Mucosa of descending colon (tissue), 3 donors: ENCODE data around the gene COMMD4. TPM values are rescaled to one million over a fixed set of nuclear protein-coding genes. Genes with fewer than 3 reads are reported as not detected.

Experiments used
- ATAC-seq: fragments of 200-7000 bp; cut with Tn5 transposase; one replicate; pipeline ENCODE4 v1.9.1; 2020; ENCODE audit warnings: mild to moderate bottlenecking, moderate library complexity
- DNase-seq, 3 donors: peaks; one replicate each; pipeline ENCODE4 v3.0.0-alpha.2; 2020
- H3K36me3 ChIP-seq: fragments of 200-600 bp; one replicate; pipeline ENCODE4 v1.8.0; 2021; ENCODE audit warnings: low read depth, mild to moderate bottlenecking
- H3K4me1 ChIP-seq: fragments of 200-600 bp; one replicate; pipeline ENCODE4 v1.8.0; 2021; ENCODE audit warnings: low read depth, mild to moderate bottlenecking
- H3K4me3 ChIP-seq: fragments of 200-600 bp; one replicate; pipeline ENCODE4 v1.8.0; 2021; ENCODE audit warnings: mild to moderate bottlenecking
- H3K9me3 ChIP-seq: fragments of 200-600 bp; one replicate; pipeline ENCODE4 v1.8.0; 2021; ENCODE audit warnings: mild to moderate bottlenecking
- CTCF ChIP-seq: fragments of 200-600 bp; IDR thresholded peaks from one replicate; pipeline ENCODE4 v1.8.0; 2022; ENCODE audit warnings: antibody characterized with exemption, mild to moderate bottlenecking
- intact Hi-C, 2 donors: fragments of 100-400 bp; cut with DNase I in 1 of 2; cut with micrococcal nuclease in 1 of 2; formaldehyde crosslinking; loops; one replicate each; pipeline versions ENCODE4 v1.11.0 to v1.11.1; 2022; cut with DNase I, micrococcal nuclease
- total RNA-seq, 3 donors: library from RNA; stranded (reverse); fragmentation: NEBNext Ultra II Directional in 2 of 3; extraction: Animal tissue kit (Norgen Biotek cat#: 25700) in 2 of 3; gene quantifications; one replicate each; pipeline versions ENCODE4 v1.2.1 to v1.2.4, GENCODE V29; 2021 to 2023
- donor health status: DM: no; HTN: no; CAD: no; lungs with moderate emphysema.
- donor health status: DM: no; HTN: no; CAD: no.
- donor health status: DM: no; HTN: yes; CAD: no.

Gene COMMD4
- total RNA-seq, 3 donors from 2014 or later: 57.2 to 84.9 (median 72.3) TPM

GRCh38 chr15:75361361-75361988, 25.6 kb downstream of the COMMD4 start:
- Histone ChIP-seq H3K4me1 (no peaks in the 10 kb centered on the region), H3K36me3 (no peaks in the 10 kb centered on the region), H3K4me3 (no peak overlapping the region), H3K9me3 (no peaks in the 10 kb centered on the region)
- DNase-seq (no peak), ATAC-seq (no peak)
- TF ChIP-seq CTCF: no peak
- intact Hi-C loops: no loop called here

DNA sequence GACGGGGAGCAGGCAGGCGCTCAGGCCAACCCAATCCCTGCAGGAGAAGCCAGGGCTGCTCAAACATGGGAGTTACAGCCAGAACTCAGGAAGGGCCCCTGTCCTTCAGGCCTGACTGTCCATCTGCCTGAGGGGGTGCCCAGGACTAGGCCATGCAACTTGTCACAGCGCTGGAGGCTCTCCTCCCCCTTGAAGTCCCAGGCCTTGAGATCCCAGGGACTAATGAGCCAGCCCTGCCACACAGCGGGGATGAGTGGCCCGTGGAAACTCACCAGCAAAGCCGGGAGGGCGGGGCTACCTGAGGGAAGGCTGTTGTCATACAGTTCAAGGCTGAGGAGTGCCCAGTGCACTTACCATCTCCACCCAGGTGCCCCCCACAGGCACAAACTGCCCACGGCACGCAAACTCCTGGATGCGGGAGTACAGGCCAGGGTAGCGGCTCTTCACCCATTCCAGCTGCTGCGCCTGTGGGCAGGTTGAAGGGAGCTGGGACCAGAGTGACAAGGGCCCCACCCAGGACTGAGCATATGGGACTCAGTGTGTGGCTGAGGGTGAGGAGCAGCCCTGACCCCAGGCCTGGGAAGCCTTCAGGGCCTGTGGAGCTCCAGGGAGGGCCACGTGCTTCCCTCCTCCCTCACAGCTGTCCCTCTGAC, 26.3 kb downstream of the COMMD4 start:
- no peak overlapping the region for H3K4me3 ChIP-seq
- H3K36me3 ChIP-seq: no peaks in the 10 kb centered on the region
- no peak for DNase-seq
- intact Hi-C loops: no loop called here
- ATAC-seq: peak; percentile 6
- peaks cover under 1% of the 10 kb centered on the region for H3K4me1 ChIP-seq
- no peak for TF ChIP-seq CTCF
- H3K9me3 ChIP-seq: no peaks in the 10 kb centered on the region

DNA sequence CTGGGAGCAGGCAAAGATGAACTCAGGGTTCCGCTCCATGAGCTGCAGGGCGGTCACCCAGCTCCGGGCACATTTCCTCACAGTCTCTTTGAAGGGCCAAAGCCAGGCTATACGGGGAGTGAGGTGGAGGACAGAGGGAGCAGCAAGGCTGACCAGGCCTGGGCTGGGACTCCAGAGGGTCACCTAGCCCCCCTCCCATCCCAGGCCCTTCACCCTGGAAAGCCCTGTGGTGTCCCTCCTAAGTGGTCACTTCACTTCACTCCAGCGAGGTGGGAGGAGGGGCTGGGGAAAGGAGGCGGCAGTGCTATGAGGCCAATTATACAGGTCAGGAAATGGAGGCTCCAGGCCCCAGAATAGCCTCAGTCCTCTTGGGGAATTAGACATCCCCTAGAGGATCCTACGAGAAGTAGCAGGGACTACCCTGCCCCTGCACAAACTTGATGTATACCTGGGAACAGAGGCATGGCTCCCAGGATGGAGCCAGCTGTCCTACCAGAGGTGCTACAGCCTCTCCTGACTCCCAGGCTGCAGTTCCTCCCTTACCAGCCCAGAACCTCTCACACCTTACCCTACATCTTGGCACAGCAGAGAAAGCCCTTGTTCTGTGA, 26.9 kb downstream of the COMMD4 start:
- no peaks in the 10 kb centered on the region for H3K9me3 ChIP-seq
- TF ChIP-seq CTCF: no peak
- intact Hi-C loops: no loop called here
- DNase-seq: no peak
- peaks cover 6% of the 10 kb centered on the region for H3K4me1 ChIP-seq
- no peak for ATAC-seq
- no peaks in the 10 kb centered on the region for H3K36me3 ChIP-seq
- H3K4me3 ChIP-seq: no peak overlapping the region

DNA sequence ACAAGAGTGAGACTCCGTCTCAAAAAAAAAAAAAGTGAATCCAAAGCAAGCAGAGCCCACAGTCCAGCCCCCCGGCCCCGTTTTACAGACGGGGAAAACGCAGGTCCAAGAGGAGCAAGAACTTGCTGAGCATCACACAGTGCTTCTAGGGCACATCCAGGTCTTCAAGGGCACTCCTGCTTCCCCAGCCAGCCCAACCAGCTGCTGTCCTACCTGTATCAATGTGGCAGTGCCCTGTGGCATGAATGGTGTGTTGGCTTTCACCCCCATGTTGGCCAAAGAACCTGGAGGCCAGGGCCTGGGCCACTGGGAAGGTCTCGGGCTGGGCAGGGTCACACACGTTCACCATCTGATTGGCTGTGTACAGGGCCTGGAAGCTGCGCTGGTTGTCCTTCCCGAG, 27.9 kb downstream of the COMMD4 start:
- no peak for DNase-seq
- no peaks in the 10 kb centered on the region for H3K36me3 ChIP-seq
- no peak for ATAC-seq
- peaks cover 6% of the 10 kb centered on the region for H3K4me1 ChIP-seq
- no peak for TF ChIP-seq CTCF
- no peaks in the 10 kb centered on the region for H3K9me3 ChIP-seq
- no peak overlapping the region for H3K4me3 ChIP-seq
- intact Hi-C loops: no loop called here

DNA sequence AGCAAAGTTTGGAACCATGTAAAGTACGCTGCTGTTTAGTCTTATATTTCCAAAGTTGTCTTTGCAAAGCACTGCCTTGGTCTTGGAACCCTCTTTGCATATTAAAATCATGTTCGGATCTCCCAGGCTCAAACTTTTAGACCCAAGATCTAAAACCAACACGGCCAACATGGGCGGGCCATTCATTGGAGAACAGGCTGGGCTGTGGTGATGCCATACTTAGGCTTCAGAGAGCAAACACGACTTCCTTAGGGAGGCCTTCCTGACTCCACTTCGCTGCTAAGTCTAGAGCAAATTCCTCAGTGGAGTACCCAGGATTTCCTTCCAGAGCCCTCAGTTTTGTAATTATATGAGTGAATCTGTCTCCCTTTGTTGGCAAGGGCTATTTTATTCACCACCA, 29.0 kb downstream of the COMMD4 start:
- ATAC-seq (no peak), DNase-seq (no peak)
- intact Hi-C loops: no loop called here
- Histone ChIP-seq H3K4me3 (no peak overlapping the region), H3K4me1 (peaks cover 15% of the 10 kb centered on the region), H3K9me3 (no peaks in the 10 kb centered on the region), H3K36me3 (no peaks in the 10 kb centered on the region)
- no peak for TF ChIP-seq CTCF
